HepG2 (cell line): ENCODE data around the gene DFFA. TPM values are rescaled to one million over a fixed set of nuclear protein-coding genes. Genes with fewer than 3 reads are reported as not detected.

Experiments used
- ETV5 ChIP-seq: IDR thresholded peaks from 2 replicates; pipeline ENCODE4 v1.6.1; 2018; ENCODE audit warnings: missing biosample characterization, missing genetic modification reagents, inconsistent platforms, borderline replicate concordance
- FOXK2 ChIP-seq: fragments of 450-650 bp; IDR thresholded peaks from 2 replicates; pipeline ENCODE4 v1.6.1; 2016
- FOXO1 ChIP-seq: sonication (generic); formaldehyde crosslinking; IDR thresholded peaks from 2 replicates; pipeline ENCODE4 v1.4.0; 2020; ENCODE audit warnings: missing genetic modification reagents
- HNRNPH1 ChIP-seq: fragments of 200-400 bp; formaldehyde crosslinking; optimal IDR thresholded peaks from 2 replicates; pipeline ENCODE3; 2017; ENCODE audit warnings: mild to moderate bottlenecking, low read depth, low read length
- HNRNPLL ChIP-seq: fragments of 200-400 bp; formaldehyde crosslinking; IDR thresholded peaks from 2 replicates; pipeline ENCODE4 v1.6.1; 2017; ENCODE audit warnings: mild to moderate bottlenecking, low read depth, low read length; ENCODE audit not compliant: poor library complexity, severe bottlenecking
- KDM5A ChIP-seq: fragments of 200-600 bp; sonication (generic); IDR thresholded peaks from 2 replicates; pipeline ENCODE4 v1.7.0; 2018; ENCODE audit warnings: antibody characterized with exemption, mild to moderate bottlenecking, low read length, borderline replicate concordance
- MTA1 ChIP-seq: sonication (generic); formaldehyde crosslinking; IDR thresholded peaks from 2 replicates; pipeline ENCODE4 v1.4.0; 2020; ENCODE audit warnings: missing genetic modification reagents, mild to moderate bottlenecking, borderline replicate concordance
- NAIF1 ChIP-seq: sonication (generic); formaldehyde crosslinking; IDR thresholded peaks from 2 replicates; pipeline ENCODE4 v1.5.0; 2020; ENCODE audit warnings: mild to moderate bottlenecking, missing genetic modification reagents, borderline replicate concordance
- PHF21A ChIP-seq: sonication (generic); formaldehyde crosslinking; IDR thresholded peaks from 2 replicates; pipeline ENCODE4 v1.5.0; 2020; ENCODE audit warnings: mild to moderate bottlenecking, missing genetic modification reagents
- SOX6 ChIP-seq, 2 experiments: fragments of 450-650 bp in 1 of 2; sonication (generic) in 1 of 2; formaldehyde crosslinking in 1 of 2; IDR thresholded peaks; 2 replicates each; pipeline versions ENCODE4 v1.4.0 to v1.6.1; 2017 to 2020; ENCODE audit warnings: antibody characterized with exemption in 1 of 2, mild to moderate bottlenecking in 1 of 2, missing genetic modification reagents in 1 of 2
- SUZ12 ChIP-seq: fragments of 150-350 bp; IDR thresholded peaks from 2 replicates; pipeline ENCODE4 v1.6.1; 2014; ENCODE audit warnings: low read depth, low read length
- TOPORS ChIP-seq: sonication (generic); formaldehyde crosslinking; IDR thresholded peaks from 2 replicates; pipeline ENCODE4 v1.8.0; 2023; ENCODE audit warnings: mild to moderate bottlenecking, missing genetic modification reagents
- ZBTB7A ChIP-seq: sonication (generic); formaldehyde crosslinking; IDR thresholded peaks from 2 replicates; pipeline ENCODE4 v1.8.0; 2022; ENCODE audit warnings: mild to moderate bottlenecking, missing genetic modification reagents
- ZFP36L1 ChIP-seq: sonication (generic); formaldehyde crosslinking; IDR thresholded peaks from 2 replicates; pipeline ENCODE4 v1.8.0; 2022; ENCODE audit warnings: mild to moderate bottlenecking, missing genetic modification reagents, moderate library complexity
- ZFP41 ChIP-seq: sonication (generic); formaldehyde crosslinking; IDR thresholded peaks from 2 replicates; pipeline ENCODE4 v1.4.0; 2020; ENCODE audit warnings: mild to moderate bottlenecking, missing genetic modification reagents, borderline replicate concordance
- ZNF205 ChIP-seq: IDR thresholded peaks from 2 replicates; pipeline ENCODE4 v1.6.1; 2018; ENCODE audit warnings: missing biosample characterization, missing genetic modification reagents
- ZNF230 ChIP-seq: sonication (generic); formaldehyde crosslinking; IDR thresholded peaks from 2 replicates; pipeline ENCODE4 v1.4.0; 2020; ENCODE audit warnings: mild to moderate bottlenecking, missing genetic modification reagents
- ZNF234 ChIP-seq: sonication (generic); formaldehyde crosslinking; conservative IDR thresholded peaks from 2 replicates; pipeline ENCODE4 v1.5.1; 2020; ENCODE audit warnings: mild to moderate bottlenecking, missing genetic modification reagents
- ZNF274 ChIP-seq: sonication (generic); formaldehyde crosslinking; IDR thresholded peaks from 2 replicates; pipeline ENCODE4 v1.5.1; 2020; ENCODE audit warnings: mild to moderate bottlenecking, missing genetic modification reagents
- ZNF367 ChIP-seq: sonication (generic); formaldehyde crosslinking; IDR thresholded peaks from 2 replicates; pipeline ENCODE4 v1.4.0; 2020; ENCODE audit warnings: missing genetic modification reagents, borderline replicate concordance
- ZNF547 ChIP-seq: sonication (generic); formaldehyde crosslinking; IDR thresholded peaks from 2 replicates; pipeline ENCODE4 v1.5.1; 2020; ENCODE audit warnings: mild to moderate bottlenecking, missing genetic modification reagents
- ZNF607 ChIP-seq: sonication (generic); formaldehyde crosslinking; IDR thresholded peaks from 2 replicates; pipeline ENCODE4 v1.5.1; 2020; ENCODE audit warnings: missing genetic modification reagents, mild to moderate bottlenecking, borderline replicate concordance
- ZNF768 ChIP-seq: sonication (generic); formaldehyde crosslinking; IDR thresholded peaks from 2 replicates; pipeline ENCODE4 v1.4.0; 2020; ENCODE audit warnings: missing genetic modification reagents
- polyA plus RNA-seq, 8 experiments: library from polyadenylated mRNA; depleted of rRNA in 3 of 8; stranded (reverse) in 7 of 8; unstranded in 1 of 8; fragments of >200 nt; fragmentation: Illumina TruSeq in 4 of 8; extraction: Trizol in 4 of 8; gene quantifications; 2 replicates each; pipeline versions ENCODE4 v1.2.1 to v1.2.3, GENCODE V29; 2011 to 2016; ENCODE audit warnings: low read depth in 4 of 8, missing spikeins in 1 of 8, mixed read lengths in 1 of 8; ENCODE audit not compliant: insufficient read depth in 1 of 8
- total RNA-seq, 5 experiments: library from RNA; depleted of rRNA; stranded (reverse); fragments of >200 nt; fragmentation: Illumina TruSeq; extraction: Trizol; gene quantifications; 2 replicates each; pipeline ENCODE4 v1.2.3, GENCODE V29; 2016; ENCODE audit warnings: low read depth in 1 of 5
- TF ChIP-seq, protein P1 (sequence below): sonication (generic); formaldehyde crosslinking; IDR thresholded peaks from 2 replicates; pipeline ENCODE4 v1.5.1; 2020; ENCODE audit warnings: missing genetic modification reagents, mild to moderate bottlenecking, borderline replicate concordance
- TF ChIP-seq, protein P2 (sequence below): sonication (generic); formaldehyde crosslinking; IDR thresholded peaks from 2 replicates; pipeline ENCODE4 v1.4.0; 2020; ENCODE audit warnings: missing genetic modification reagents
- TF ChIP-seq, protein P3 (sequence below): sonication (generic); formaldehyde crosslinking; IDR thresholded peaks from 2 replicates; pipeline ENCODE4 v1.4.0; 2020; ENCODE audit warnings: mild to moderate bottlenecking, missing genetic modification reagents

Gene DFFA
- total and polyA plus RNA-seq, 2 of the 13 experiments (the other 11 are each of a cell fraction or from before 2014, with no cell fraction given): 16.5 to 33.9 TPM

DNA sequence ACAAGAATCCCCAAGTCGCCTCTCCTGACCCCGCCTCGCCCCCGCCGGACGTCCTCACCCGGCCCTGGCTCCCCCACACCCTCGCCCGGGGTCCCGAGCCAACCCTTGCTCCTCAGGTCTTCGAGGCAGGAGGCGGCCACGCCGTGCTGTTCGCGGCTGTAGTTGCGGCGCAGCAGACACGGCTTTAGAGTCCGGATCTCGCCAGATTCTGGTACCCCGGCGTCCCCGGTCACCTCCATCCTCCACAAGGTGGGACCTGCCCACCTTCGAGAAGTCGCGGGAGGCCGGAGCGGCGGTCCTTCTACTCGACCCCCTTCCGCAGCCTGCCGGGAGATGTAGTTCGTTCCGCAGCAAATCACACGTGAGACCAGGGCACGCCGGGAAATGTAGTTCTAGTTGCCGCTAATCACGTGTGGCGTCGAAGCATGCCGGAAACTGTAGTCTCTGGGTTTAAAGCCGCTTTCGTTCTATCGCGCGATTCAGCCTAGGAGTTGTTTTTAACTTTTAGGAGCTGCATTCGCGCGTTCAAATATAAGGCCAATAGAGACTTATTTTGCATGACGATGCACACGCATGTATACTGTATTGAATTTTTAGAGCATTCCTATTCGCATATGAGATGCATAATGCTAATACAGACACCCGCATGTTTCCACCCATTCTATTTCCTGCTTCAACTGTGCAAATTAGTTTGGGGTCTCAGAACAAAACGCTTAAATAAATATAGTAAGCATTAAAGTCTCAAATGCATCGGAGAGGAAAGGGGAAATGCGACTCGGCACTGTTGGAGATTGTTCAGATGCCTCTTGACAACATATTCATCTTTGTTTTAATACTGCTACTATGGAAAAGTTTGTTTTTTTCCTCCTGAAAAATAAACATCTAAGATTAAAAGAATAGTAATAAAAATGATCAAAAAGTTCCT is at the start of gene DFFA (continued):
- 0 out of 2 replicates have a peak, but pooled peaks have one; percentile 33 for TF ChIP-seq ZFP41 (CRISPR knock-in tag)
- no peak for TF ChIP-seq HNRNPH1
- peak; percentile 97 for TF ChIP-seq SUZ12
- peak; percentile 91 for TF ChIP-seq ZNF274 (CRISPR knock-in tag)
- peak; percentile 69; the same call in 1 of the 2 replicates for TF ChIP-seq ZNF234 (CRISPR knock-in tag)
- TF ChIP-seq FOXK2: no peak
- TF ChIP-seq ZNF367 (CRISPR knock-in tag): no peak; the same call in 1 of the 2 replicates
- TF ChIP-seq ZNF768 (CRISPR knock-in tag): peak; percentile 54; the same call in 1 of the 2 replicates
- TF ChIP-seq ZFP36L1: 0 out of 2 replicates have a peak, but pooled peaks have one; percentile 66
- TF ChIP-seq ZNF547: peak; percentile 79
- peak; percentile 67 for TF ChIP-seq ZNF205
- peak; percentile 65; the same call in 1 of the 2 replicates for TF ChIP-seq ZNF230 (CRISPR knock-in tag)
- no peak for TF ChIP-seq SOX6 (IDR thresholded peaks at IDR 0.05)
- peak; percentile 64 for TF ChIP-seq SOX6 (CRISPR knock-in tag; IDR thresholded peaks at IDR 0.05)
- TF ChIP-seq, protein P1, sequence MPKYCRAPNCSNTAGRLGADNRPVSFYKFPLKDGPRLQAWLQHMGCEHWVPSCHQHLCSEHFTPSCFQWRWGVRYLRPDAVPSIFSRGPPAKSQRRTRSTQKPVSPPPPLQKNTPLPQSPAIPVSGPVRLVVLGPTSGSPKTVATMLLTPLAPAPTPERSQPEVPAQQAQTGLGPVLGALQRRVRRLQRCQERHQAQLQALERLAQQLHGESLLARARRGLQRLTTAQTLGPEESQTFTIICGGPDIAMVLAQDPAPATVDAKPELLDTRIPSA (CRISPR knock-in tag): peak; percentile 88; the same call in 1 of the 2 replicates
- peak; percentile 14; the same call in 1 of the 2 replicates for TF ChIP-seq FOXO1 (CRISPR knock-in tag)
- no peak for TF ChIP-seq NAIF1 (CRISPR knock-in tag)
- TF ChIP-seq ETV5 (CRISPR knock-in tag): peak; percentile 77
- peak; percentile 97 for TF ChIP-seq ZBTB7A (CRISPR knock-in tag)
- TF ChIP-seq, protein P2, sequence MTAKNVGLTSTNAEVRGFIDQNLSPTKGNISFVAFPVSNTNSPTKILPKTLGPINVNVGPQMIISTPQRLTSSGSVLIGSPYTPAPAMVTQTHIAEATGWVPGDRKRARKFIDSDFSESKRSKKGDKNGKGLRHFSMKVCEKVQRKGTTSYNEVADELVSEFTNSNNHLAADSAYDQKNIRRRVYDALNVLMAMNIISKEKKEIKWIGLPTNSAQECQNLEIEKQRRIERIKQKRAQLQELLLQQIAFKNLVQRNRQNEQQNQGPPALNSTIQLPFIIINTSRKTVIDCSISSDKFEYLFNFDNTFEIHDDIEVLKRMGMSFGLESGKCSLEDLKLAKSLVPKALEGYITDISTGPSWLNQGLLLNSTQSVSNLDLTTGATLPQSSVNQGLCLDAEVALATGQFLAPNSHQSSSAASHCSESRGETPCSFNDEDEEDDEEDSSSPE: peak; percentile 87
- peak; percentile 64; the same call in 1 of the 2 replicates for TF ChIP-seq PHF21A (CRISPR knock-in tag)
- peak; percentile 56; the same call in 1 of the 2 replicates for TF ChIP-seq KDM5A
- 0 out of 2 replicates have a peak, but pooled peaks have one; percentile 68 for TF ChIP-seq MTA1
- TF ChIP-seq HNRNPLL: peak; percentile 56
- no peak for TF ChIP-seq TOPORS (CRISPR knock-in tag)
- TF ChIP-seq, protein P3, sequence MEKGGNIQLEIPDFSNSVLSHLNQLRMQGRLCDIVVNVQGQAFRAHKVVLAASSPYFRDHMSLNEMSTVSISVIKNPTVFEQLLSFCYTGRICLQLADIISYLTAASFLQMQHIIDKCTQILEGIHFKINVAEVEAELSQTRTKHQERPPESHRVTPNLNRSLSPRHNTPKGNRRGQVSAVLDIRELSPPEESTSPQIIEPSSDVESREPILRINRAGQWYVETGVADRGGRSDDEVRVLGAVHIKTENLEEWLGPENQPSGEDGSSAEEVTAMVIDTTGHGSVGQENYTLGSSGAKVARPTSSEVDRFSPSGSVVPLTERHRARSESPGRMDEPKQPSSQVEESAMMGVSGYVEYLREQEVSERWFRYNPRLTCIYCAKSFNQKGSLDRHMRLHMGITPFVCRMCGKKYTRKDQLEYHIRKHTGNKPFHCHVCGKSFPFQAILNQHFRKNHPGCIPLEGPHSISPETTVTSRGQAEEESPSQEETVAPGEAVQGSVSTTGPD (CRISPR knock-in tag): peak; percentile 13; the same call in 1 of the 2 replicates
- 0 out of 2 replicates have a peak, but pooled peaks have one; percentile 81 for TF ChIP-seq ZNF607 (CRISPR knock-in tag)
